ENCODE measurements around the gene TUBB3. TPM values are rescaled to one million over a fixed set of nuclear protein-coding genes. Genes with fewer than 3 reads are reported as not detected.

TUBB3 gene
- total RNA-seq, 2 donors from 2014 or later = 2.9 TPM; not detected in 1

DNA sequence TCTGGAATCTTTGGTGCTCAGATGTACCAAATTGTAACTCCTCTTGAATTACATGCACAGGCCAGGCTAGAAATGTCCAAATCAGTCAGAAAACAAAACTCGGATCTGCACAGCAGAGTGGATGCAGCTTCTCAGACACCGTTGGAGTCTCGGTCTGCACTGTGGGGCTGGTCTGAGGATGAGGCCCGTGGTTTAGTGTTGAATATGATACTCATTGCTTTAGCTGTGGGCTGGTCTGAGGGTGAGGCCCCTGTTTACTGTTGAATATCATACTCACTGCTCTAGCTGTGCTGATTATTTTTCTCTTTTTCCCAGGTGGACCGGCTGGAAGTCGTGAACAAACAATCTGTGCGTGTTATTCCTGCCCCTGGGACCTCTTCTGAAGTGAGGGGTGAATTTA, 61.1 kb downstream of the TUBB3 start:
- Histone ChIP-seq H3K27ac (no peak overlapping the region), H3K4me3 (no peak overlapping the region), H3K27me3 (no peaks in the 10 kb centered on the region), H3K9me3 (no peaks in the 10 kb centered on the region), H3K4me1 (no peaks in the 10 kb centered on the region), H3K36me3 (replicated peaks in 1 of 2; ENCODE audit: insufficient read depth in 1 of 2, low read depth in 2 of 2) (peaks cover 0 to 26% of the 10 kb centered on the region in 2 donors)
- DNase-seq (no peak), ATAC-seq (no peak)
- WGBS, 2 donors = 93 to 97% methylated on average over 7 of the region's 7 CpGs
- TF ChIP-seq, protein P1, sequence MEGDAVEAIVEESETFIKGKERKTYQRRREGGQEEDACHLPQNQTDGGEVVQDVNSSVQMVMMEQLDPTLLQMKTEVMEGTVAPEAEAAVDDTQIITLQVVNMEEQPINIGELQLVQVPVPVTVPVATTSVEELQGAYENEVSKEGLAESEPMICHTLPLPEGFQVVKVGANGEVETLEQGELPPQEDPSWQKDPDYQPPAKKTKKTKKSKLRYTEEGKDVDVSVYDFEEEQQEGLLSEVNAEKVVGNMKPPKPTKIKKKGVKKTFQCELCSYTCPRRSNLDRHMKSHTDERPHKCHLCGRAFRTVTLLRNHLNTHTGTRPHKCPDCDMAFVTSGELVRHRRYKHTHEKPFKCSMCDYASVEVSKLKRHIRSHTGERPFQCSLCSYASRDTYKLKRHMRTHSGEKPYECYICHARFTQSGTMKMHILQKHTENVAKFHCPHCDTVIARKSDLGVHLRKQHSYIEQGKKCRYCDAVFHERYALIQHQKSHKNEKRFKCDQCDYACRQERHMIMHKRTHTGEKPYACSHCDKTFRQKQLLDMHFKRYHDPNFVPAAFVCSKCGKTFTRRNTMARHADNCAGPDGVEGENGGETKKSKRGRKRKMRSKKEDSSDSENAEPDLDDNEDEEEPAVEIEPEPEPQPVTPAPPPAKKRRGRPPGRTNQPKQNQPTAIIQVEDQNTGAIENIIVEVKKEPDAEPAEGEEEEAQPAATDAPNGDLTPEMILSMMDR (IDR thresholded peaks at IDR 0.05) = no peak
- TF ChIP-seq POLR2A (IDR thresholded peaks at IDR 0.05) = no peak
- intact Hi-C loops (cut with DNase I) = no loop called here

DNA sequence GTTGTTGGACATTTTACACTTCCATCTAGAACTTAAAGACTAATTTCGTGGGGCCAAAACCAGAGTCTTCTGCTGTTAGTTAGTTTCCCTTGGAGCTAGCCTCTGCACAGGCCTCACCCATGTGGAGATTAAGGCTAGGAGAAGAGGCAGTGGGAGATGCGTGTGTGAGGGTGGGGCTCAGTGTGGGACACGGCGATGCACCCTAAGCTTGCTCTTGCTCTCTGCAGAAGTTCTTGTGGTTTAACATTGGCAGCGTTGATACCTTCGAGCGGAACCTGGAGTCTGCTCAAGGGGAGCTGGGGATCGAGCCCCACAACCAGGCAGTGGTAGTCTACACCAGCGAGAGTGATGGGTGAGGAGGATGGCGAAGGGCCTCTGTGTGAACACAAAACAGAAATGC, 62.1 kb downstream of the TUBB3 start:
- DNase-seq (no peak), ATAC-seq (no peak)
- H3K36me3 ChIP-seq (replicated peaks in 1 of 2; ENCODE audit: insufficient read depth in 1 of 2, low read depth in 2 of 2) = peaks cover 0 to 26% of the 10 kb centered on the region in 2 donors
- H3K4me1 ChIP-seq = no peaks in the 10 kb centered on the region
- intact Hi-C loops (cut with DNase I) = no loop called here
- TF ChIP-seq, protein P1 (IDR thresholded peaks at IDR 0.05) = no peak
- no peak for TF ChIP-seq POLR2A (IDR thresholded peaks at IDR 0.05)
- no peak overlapping the region for H3K4me3 ChIP-seq
- H3K9me3 ChIP-seq = no peaks in the 10 kb centered on the region
- no peaks in the 10 kb centered on the region for H3K27me3 ChIP-seq
- 95 to 96% methylated on average over 10 of the region's 10 CpGs for WGBS, 2 donors
- no peak overlapping the region for H3K27ac ChIP-seq

Other genes starting within 250 kb of the TUBB3 start
- 100 to 1,000 TPM in 1 of 2 donors, 10 to 100 TPM in 1; 47.5 to 105 TPM for gene CDK10, start 236.7 kb upstream of the TUBB3 start, total RNA-seq
- 10 to 100 TPM; 15.8 to 48.1 TPM for gene SPATA2L, start 221.6 kb upstream of the TUBB3 start, total RNA-seq
- gene VPS9D1, start 202.4 kb upstream of the TUBB3 start, total RNA-seq = 10 to 100 TPM in 1 of 2 donors, 1 to 10 TPM in 1; 3.6 to 24.7 TPM
- 10 to 100 TPM; 20.8 to 41.2 TPM for gene ZNF276, start 201.8 kb upstream of the TUBB3 start, total RNA-seq
- gene FANCA, start 106.7 kb upstream of the TUBB3 start, total RNA-seq = 1 to 10 TPM; 2.1 to 4.6 TPM
- 1 to 10 TPM; 7.3 to 7.6 TPM for gene SPIRE2, start 94.9 kb upstream of the TUBB3 start, total RNA-seq
- 100 to 1,000 TPM in 1 of 2 donors, 10 to 100 TPM in 1; 74.2 to 258 TPM for gene TCF25, start 49.8 kb upstream of the TUBB3 start, total RNA-seq
- gene MC1R, start 4.5 kb upstream of the TUBB3 start, total RNA-seq = 1 to 10 TPM; 3.6 TPM
- 10 to 100 TPM; 51.6 to 80.8 TPM for gene DEF8, start 25.4 kb downstream of the TUBB3 start, total RNA-seq
- gene DBNDD1, start 96.1 kb downstream of the TUBB3 start, total RNA-seq = 10 to 100 TPM; 10.9 to 14.8 TPM
- gene PRDM7, start 154.0 kb downstream of the TUBB3 start, total RNA-seq = not detected